Stomach (tissue), 9 donors: ENCODE data around the gene NKX6-2. TPM values are rescaled to one million over a fixed set of nuclear protein-coding genes. Genes with fewer than 3 reads are reported as not detected.

Experiments
- DNase-seq, 2 donors: peaks; one replicate each; pipeline versions ENCODE4 v3.0.0 to v3.0.0-alpha.2; 2013 to 2019
- H3K27ac ChIP-seq, 5 donors: fragments of 200-600 bp in 4 of 5; sonication (generic) in 4 of 5; one replicate each; pipeline ENCODE4 v1.5.1; 2013 to 2019; ENCODE audit warnings: mild to moderate bottlenecking in 1 of 5, moderate library complexity in 1 of 5
- H3K27me3 ChIP-seq, 3 donors: fragments of 200-600 bp; sonication (generic); one replicate each; pipeline ENCODE4 v1.5.1; 2017 to 2019; ENCODE audit warnings: mixed run types in 1 of 3
- H3K36me3 ChIP-seq, 4 donors: fragments of 200-600 bp; sonication (generic); 1 replicate in 3 of 4; 2 replicates in 1 of 4; pipeline ENCODE4 v1.5.1; 2016 to 2019
- H3K4me1 ChIP-seq, 4 donors: fragments of 200-600 bp; sonication (generic); one replicate each; pipeline ENCODE4 v1.5.1; 2016 to 2019
- H3K4me3 ChIP-seq, 4 donors: fragments of 200-600 bp; sonication (generic) in 3 of 4; one replicate each; pipeline ENCODE4 v1.5.1; 2016 to 2019; ENCODE audit warnings: mild to moderate bottlenecking in 1 of 4
- H3K9me3 ChIP-seq, 4 donors: fragments of 200-600 bp; sonication (generic); one replicate each; pipeline ENCODE4 v1.5.1; 2016 to 2019
- CTCF ChIP-seq, 7 experiments: fragments of 450-650 bp in 4 of 7; fragments of 200-600 bp in 3 of 7; sonication (generic) in 3 of 7; IDR thresholded peaks; one replicate each; pipeline ENCODE4 v1.5.1; 2016 to 2019; ENCODE audit warnings: antibody characterized with exemption in 7 of 7, control low read depth in 2 of 7, mild to moderate bottlenecking in 1 of 7
- EP300 ChIP-seq: sonication (generic); formaldehyde crosslinking; IDR thresholded peaks from one replicate; pipeline ENCODE4 v1.6.1; 2017; ENCODE audit warnings: antibody characterized with exemption
- POLR2A ChIP-seq, 4 donors: fragments of 450-650 bp; IDR thresholded peaks; one replicate each; pipeline ENCODE4 v1.6.1; 2016; ENCODE audit warnings: antibody characterized with exemption in 4 of 4, control low read depth in 2 of 4, mild to moderate bottlenecking in 1 of 4, moderate library complexity in 1 of 4
- POLR2AphosphoS5 ChIP-seq, 3 donors: sonication (generic); formaldehyde crosslinking; IDR thresholded peaks; one replicate each; pipeline ENCODE4 v1.6.1; 2016; ENCODE audit warnings: antibody characterized with exemption in 3 of 3
- WGBS, 5 donors: extraction: QIAGEN DNeasy Blood & Tissue Kit in 3 of 5; methylation state at CpG; one replicate each; pipeline versions ENCODE4 v1.1.5 to v1.1.7; 2013 to 2018; 5-methylcytosine and 5-hydroxymethylcytosine counted together
- intact Hi-C: fragments of 100-400 bp; cut with DNase I; formaldehyde crosslinking; loops from one replicate; pipeline ENCODE4 v1.15.1; 2023; ENCODE audit warnings: low total_unique reads
- polyA plus RNA-seq, 3 donors: library from polyadenylated mRNA; stranded (reverse); fragments of 200-250 nt; gene quantifications; one replicate each; pipeline ENCODE4 v1.2.3, GENCODE V29; 2013
- total RNA-seq, 5 donors: library from RNA; depleted of rRNA; stranded (reverse); fragments of >200 nt; gene quantifications; one replicate each; pipeline versions ENCODE4 v1.1.0 to v1.2.3, GENCODE V29; 2014 to 2016
- donor health status: healthy with polysubstance abuse.
- donor health status: Bipolar disorder and iron deficiency.
- donor health status: healthy.

Gene NKX6-2
- total and polyA plus RNA-seq, 8 donors: 0.65 to 75.8 (median 10.0) TPM; not detected in 2

- intact Hi-C loops: no loop called here
- Histone ChIP-seq H3K9me3 (no peaks in the 10 kb centered on the region), H3K4me3 (no peak overlapping the region), H3K36me3 (peaks cover 28 to 98% (median 82%) of the 10 kb centered on the region in 4 donors), H3K27me3 (no peaks in the 10 kb centered on the region), H3K4me1 (peaks cover 0 to under 1% (median 0%) of the 10 kb centered on the region in 4 donors), H3K27ac (no peak overlapping the region)
- no peak for DNase-seq
- no peak for TF ChIP-seq CTCF (IDR thresholded peaks at IDR 0.05)
- TF ChIP-seq POLR2A (IDR thresholded peaks at IDR 0.05): no peak
- TF ChIP-seq POLR2AphosphoS5 (IDR thresholded peaks at IDR 0.05): no peak
- TF ChIP-seq EP300: no peak
- WGBS, 5 donors: 88 to 92% (median 90%) methylated on average over 18 of the region's 18 CpGs
Measured at GRCh38 chr10:132754071-132754470, 31.9 kb downstream of the NKX6-2 start.

- Histone ChIP-seq H3K9me3 (no peaks in the 10 kb centered on the region), H3K27ac (no peak overlapping the region), H3K4me3 (no peak overlapping the region), H3K36me3 (peaks cover 28 to 98% (median 82%) of the 10 kb centered on the region in 4 donors), H3K27me3 (no peaks in the 10 kb centered on the region), H3K4me1 (no peaks in the 10 kb centered on the region)
- intact Hi-C loops: no loop called here
- WGBS, 5 donors: 79 to 88% (median 82%) methylated on average over 15 of the region's 15 CpGs
- no peak for TF ChIP-seq POLR2A (IDR thresholded peaks at IDR 0.05)
- TF ChIP-seq POLR2AphosphoS5 (IDR thresholded peaks at IDR 0.05): no peak
- no peak for TF ChIP-seq CTCF (IDR thresholded peaks at IDR 0.05)
- DNase-seq: no peak
Measured at GRCh38 chr10:132753596-132753995, 32.4 kb downstream of the NKX6-2 start.

- Histone ChIP-seq H3K9me3 (no peaks in the 10 kb centered on the region), H3K4me1 (no peaks in the 10 kb centered on the region), H3K27ac (no peak overlapping the region), H3K27me3 (no peaks in the 10 kb centered on the region), H3K4me3 (no peak overlapping the region), H3K36me3 (peaks cover 28 to 99% (median 79%) of the 10 kb centered on the region in 4 donors)
- no peak for DNase-seq
- intact Hi-C loops: no loop called here
- TF ChIP-seq EP300 (no peak), CTCF (IDR thresholded peaks at IDR 0.05) (no peak), POLR2A (IDR thresholded peaks at IDR 0.05) (no peak), POLR2AphosphoS5 (IDR thresholded peaks at IDR 0.05) (no peak)
- 95 to 98% (median 96%) methylated on average over 20 to 28 of the region's 28 CpGs for WGBS, 5 donors
Measured at GRCh38 chr10:132752961-132753360, 33.0 kb downstream of the NKX6-2 start.

GRCh38 chr10:132752378-132752777 is 33.6 kb downstream of the NKX6-2 start:
- Histone ChIP-seq H3K4me3 (no peak overlapping the region), H3K36me3 (peaks cover 23 to 93% (median 73%) of the 10 kb centered on the region in 4 donors), H3K9me3 (no peaks in the 10 kb centered on the region), H3K27me3 (no peaks in the 10 kb centered on the region), H3K4me1 (no peaks in the 10 kb centered on the region), H3K27ac (no peak overlapping the region)
- intact Hi-C loops: no loop called here
- DNase-seq: no peak
- 90 to 96% (median 96%) methylated on average over 13 to 20 of the region's 20 CpGs for WGBS, 5 donors
- TF ChIP-seq POLR2AphosphoS5 (IDR thresholded peaks at IDR 0.05): no peak
- TF ChIP-seq EP300: no peak
- no peak for TF ChIP-seq POLR2A (IDR thresholded peaks at IDR 0.05)
- no peak for TF ChIP-seq CTCF (IDR thresholded peaks at IDR 0.05)
